HG03103 (cell line): ENCODE data around the gene ERMN.
"Not testable (repeated sequence)": the region's sequence is repeated elsewhere in the genome, so short reads cannot be mapped to it uniquely, and the experiment has no call there.

Experiments
- ATAC-seq: cut with Tn5 transposase; IDR thresholded peaks from one replicate; pipeline ENCODE4 v1.9.1; 2021; ENCODE audit warnings: low read depth; ENCODE audit not compliant: unreplicated experiment

The ERMN gene

GRCh38 chr2:157301307-157301706 is 24.3 kb downstream of the ERMN start:
- no peak for ATAC-seq

GRCh38 chr2:157296958-157297357 is 28.7 kb downstream of the ERMN start:
- ATAC-seq = no peak

GRCh38 chr2:157296490-157296889 is 29.1 kb downstream of the ERMN start:
- no peak for ATAC-seq

DNA sequence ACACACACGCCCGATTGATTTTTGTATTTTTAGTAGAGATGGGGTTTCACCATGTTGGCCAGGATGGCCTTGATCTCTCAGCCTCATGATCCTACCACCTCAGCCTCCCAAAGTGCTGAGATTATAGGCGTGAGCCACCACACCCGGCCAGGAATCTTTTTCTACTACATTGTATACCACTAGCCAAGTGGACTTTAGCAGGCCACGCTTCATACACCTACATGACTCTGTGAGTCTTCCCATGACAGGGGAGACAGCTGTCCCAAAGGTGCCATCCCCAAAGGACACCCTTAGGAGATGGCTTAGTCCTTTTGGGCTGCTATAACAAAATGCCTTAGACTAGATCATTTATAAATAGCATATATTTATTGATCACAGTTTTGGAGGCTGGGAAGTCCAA is 32.8 kb downstream of the ERMN start:
- ATAC-seq = no peak

- ATAC-seq = no peak
Measured at GRCh38 chr2:157291018-157291417, 34.6 kb downstream of the ERMN start.

- no peak for ATAC-seq
Measured at GRCh38 chr2:157290525-157290924, 35.1 kb downstream of the ERMN start.

DNA sequence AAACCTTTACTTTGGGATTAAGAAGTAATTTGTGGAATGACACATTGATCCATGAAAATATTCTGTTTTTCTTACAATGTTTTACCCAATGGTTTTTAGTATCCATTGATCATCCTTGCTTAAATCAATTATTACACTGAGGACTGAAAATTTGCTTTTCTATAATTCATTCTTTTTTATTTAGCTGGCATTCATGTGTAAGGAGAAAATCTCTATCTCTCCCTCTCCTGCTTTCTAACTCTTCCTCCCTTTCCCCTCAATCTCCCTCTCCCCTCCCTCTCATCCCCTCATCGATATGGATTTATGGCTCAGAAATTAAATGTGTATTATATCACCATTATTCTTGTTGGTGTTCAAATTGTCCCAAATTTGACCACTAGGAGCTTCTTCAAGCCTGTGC is 38.5 kb downstream of the ERMN start:
- no peak for ATAC-seq

GRCh38 chr2:157283468-157283867 is 42.2 kb downstream of the ERMN start:
- no peak for ATAC-seq

DNA sequence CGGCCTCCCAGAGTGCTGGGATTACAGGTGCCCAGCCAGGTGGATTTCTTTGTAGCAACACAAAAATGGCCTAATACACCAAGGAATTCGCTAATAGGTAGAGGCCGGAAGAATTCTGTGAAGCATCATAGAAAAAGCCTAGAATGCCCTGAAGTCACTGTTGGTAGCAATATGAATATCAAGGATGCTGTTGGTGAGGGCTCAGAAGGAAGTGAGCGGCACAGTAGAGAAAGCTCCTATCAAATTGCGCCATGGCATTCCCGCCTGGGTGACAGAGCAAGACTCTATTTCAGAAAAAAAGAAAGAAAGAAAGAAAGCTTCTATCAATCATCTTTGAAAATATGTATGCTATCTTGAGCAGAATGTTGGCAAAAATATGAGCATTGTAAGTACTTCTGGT is 44.3 kb downstream of the ERMN start:
- no peak for ATAC-seq

GRCh38 chr2:157279311-157279710 is 46.3 kb downstream of the ERMN start:
- ATAC-seq = not testable (repeated sequence)

- no peak for ATAC-seq
Measured at GRCh38 chr2:157271590-157272203, 53.9 kb downstream of the ERMN start.

DNA sequence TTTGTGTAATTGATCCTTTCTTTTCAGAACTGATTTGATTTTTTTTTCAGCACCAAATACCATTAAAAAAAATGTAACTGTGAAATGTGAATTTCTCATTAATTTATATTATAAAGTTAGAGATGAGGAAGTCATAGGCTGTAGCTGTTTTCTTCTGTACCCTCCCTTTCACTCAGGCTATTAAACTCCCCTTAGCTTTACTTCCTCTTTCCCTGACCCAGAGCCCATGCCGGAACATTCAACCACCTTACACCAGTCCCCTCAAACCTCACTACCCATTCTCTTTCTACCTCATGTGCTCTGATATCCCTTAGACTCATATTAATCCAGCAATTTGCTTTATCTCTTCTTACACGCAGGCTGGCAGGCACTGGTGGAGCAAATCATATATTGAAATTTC is 55.7 kb downstream of the ERMN start:
- ATAC-seq = peak; percentile 74

- no peak for ATAC-seq
Measured at GRCh38 chr2:157269060-157269459, 56.6 kb downstream of the ERMN start.
